Measurements from ENCODE around the gene ARHGAP15. TPM values are rescaled to one million over a fixed set of nuclear protein-coding genes. Genes with fewer than 3 reads are reported as not detected.

ARHGAP15 gene
- total RNA-seq, 1 donor from 2014 or later = not detected

GRCh38 chr2:143313861-143314260, 184.6 kb downstream of the ARHGAP15 start:
- Mint-ChIP-seq H3K4me3 (ENCODE audit: unreplicated experiment) (no peak overlapping the region), H3K27ac (ENCODE audit: unreplicated experiment) (no peak overlapping the region), H3K4me1 (ENCODE audit: unreplicated experiment) (peaks cover 4% of the 10 kb centered on the region), H3K36me3 (ENCODE audit: unreplicated experiment) (no peaks in the 10 kb centered on the region), H3K27me3 (ENCODE audit: unreplicated experiment) (no peaks in the 10 kb centered on the region), H3K9me3 (ENCODE audit: unreplicated experiment) (no peaks in the 10 kb centered on the region)
- TF ChIP-seq, protein P1, sequence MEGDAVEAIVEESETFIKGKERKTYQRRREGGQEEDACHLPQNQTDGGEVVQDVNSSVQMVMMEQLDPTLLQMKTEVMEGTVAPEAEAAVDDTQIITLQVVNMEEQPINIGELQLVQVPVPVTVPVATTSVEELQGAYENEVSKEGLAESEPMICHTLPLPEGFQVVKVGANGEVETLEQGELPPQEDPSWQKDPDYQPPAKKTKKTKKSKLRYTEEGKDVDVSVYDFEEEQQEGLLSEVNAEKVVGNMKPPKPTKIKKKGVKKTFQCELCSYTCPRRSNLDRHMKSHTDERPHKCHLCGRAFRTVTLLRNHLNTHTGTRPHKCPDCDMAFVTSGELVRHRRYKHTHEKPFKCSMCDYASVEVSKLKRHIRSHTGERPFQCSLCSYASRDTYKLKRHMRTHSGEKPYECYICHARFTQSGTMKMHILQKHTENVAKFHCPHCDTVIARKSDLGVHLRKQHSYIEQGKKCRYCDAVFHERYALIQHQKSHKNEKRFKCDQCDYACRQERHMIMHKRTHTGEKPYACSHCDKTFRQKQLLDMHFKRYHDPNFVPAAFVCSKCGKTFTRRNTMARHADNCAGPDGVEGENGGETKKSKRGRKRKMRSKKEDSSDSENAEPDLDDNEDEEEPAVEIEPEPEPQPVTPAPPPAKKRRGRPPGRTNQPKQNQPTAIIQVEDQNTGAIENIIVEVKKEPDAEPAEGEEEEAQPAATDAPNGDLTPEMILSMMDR (IDR thresholded peaks at IDR 0.05) = no peak
- DNase-seq (ENCODE audit: extremely low spot score, unreplicated experiment) = no peak

GRCh38 chr2:143321994-143322393, 192.8 kb downstream of the ARHGAP15 start:
- no peaks in the 10 kb centered on the region for H3K4me1 Mint-ChIP-seq (ENCODE audit: unreplicated experiment)
- H3K27me3 Mint-ChIP-seq (ENCODE audit: unreplicated experiment) = no peaks in the 10 kb centered on the region
- H3K36me3 Mint-ChIP-seq (ENCODE audit: unreplicated experiment) = no peaks in the 10 kb centered on the region
- DNase-seq (ENCODE audit: extremely low spot score, unreplicated experiment) = no peak
- no peak overlapping the region for H3K4me3 Mint-ChIP-seq (ENCODE audit: unreplicated experiment)
- H3K9me3 Mint-ChIP-seq (ENCODE audit: unreplicated experiment) = no peaks in the 10 kb centered on the region
- no peak overlapping the region for H3K27ac Mint-ChIP-seq (ENCODE audit: unreplicated experiment)
- TF ChIP-seq, protein P1 (IDR thresholded peaks at IDR 0.05) = no peak

GRCh38 chr2:143329288-143329687, 200.1 kb downstream of the ARHGAP15 start:
- H3K27ac Mint-ChIP-seq (ENCODE audit: unreplicated experiment) = no peak overlapping the region
- TF ChIP-seq, protein P1 (IDR thresholded peaks at IDR 0.05) = no peak
- no peaks in the 10 kb centered on the region for H3K27me3 Mint-ChIP-seq (ENCODE audit: unreplicated experiment)
- no peak for DNase-seq (ENCODE audit: extremely low spot score, unreplicated experiment)
- H3K4me1 Mint-ChIP-seq (ENCODE audit: unreplicated experiment) = peaks cover under 1% of the 10 kb centered on the region
- no peaks in the 10 kb centered on the region for H3K36me3 Mint-ChIP-seq (ENCODE audit: unreplicated experiment)
- H3K4me3 Mint-ChIP-seq (ENCODE audit: unreplicated experiment) = no peak overlapping the region
- peaks cover 7% of the 10 kb centered on the region for H3K9me3 Mint-ChIP-seq (ENCODE audit: unreplicated experiment)

DNA sequence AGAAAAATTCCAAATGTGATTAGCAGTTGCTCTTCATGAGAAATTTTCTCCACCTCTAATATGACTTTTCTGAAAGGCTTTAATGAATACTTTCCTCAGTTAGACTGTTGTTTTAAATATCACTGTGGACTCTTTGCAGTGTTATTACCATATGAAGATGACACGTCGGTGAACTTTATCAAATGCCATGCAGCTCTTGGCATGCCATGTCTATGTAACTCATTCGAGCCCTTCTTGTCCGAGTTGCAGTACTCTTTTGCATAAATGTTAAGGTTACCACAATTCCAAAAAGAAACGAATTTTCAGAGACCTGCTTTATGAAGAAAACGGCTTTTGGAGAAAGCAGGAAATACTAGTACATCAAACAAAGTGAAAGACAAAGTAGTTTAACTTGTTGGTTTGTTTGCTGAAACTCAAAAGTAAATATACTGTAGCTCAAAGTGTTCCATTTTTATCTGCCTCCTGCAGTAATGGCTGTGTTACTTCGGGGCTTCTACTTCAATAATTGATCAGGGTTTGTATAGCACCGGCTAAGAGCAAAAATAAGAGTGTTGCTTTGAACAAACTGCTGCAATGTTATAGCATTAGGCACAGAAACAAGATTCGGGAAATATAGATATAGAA, 204.1 kb downstream of the ARHGAP15 start:
- no peak for DNase-seq (ENCODE audit: extremely low spot score, unreplicated experiment)
- peaks cover 12% of the 10 kb centered on the region for H3K4me1 Mint-ChIP-seq (ENCODE audit: unreplicated experiment)
- H3K9me3 Mint-ChIP-seq (ENCODE audit: unreplicated experiment) = no peaks in the 10 kb centered on the region
- no peak overlapping the region for H3K4me3 Mint-ChIP-seq (ENCODE audit: unreplicated experiment)
- H3K36me3 Mint-ChIP-seq (ENCODE audit: unreplicated experiment) = no peaks in the 10 kb centered on the region
- H3K27ac Mint-ChIP-seq (ENCODE audit: unreplicated experiment) = no peak overlapping the region
- H3K27me3 Mint-ChIP-seq (ENCODE audit: unreplicated experiment) = no peaks in the 10 kb centered on the region
- TF ChIP-seq, protein P1 (IDR thresholded peaks at IDR 0.05) = no peak

GRCh38 chr2:143333847-143334246, 204.6 kb downstream of the ARHGAP15 start:
- no peak for DNase-seq (ENCODE audit: extremely low spot score, unreplicated experiment)
- Mint-ChIP-seq H3K36me3 (ENCODE audit: unreplicated experiment) (no peaks in the 10 kb centered on the region), H3K27me3 (ENCODE audit: unreplicated experiment) (no peaks in the 10 kb centered on the region), H3K4me1 (ENCODE audit: unreplicated experiment) (peaks cover 12% of the 10 kb centered on the region), H3K9me3 (ENCODE audit: unreplicated experiment) (no peaks in the 10 kb centered on the region), H3K4me3 (ENCODE audit: unreplicated experiment) (no peak overlapping the region), H3K27ac (ENCODE audit: unreplicated experiment) (no peak overlapping the region)
- TF ChIP-seq, protein P1 (IDR thresholded peaks at IDR 0.05) = no peak

Data from osteocyte (in vitro differentiated cells).